Kidney epithelial cell (primary cell): ENCODE data around the gene LSP1. TPM values are rescaled to one million over a fixed set of nuclear protein-coding genes. Genes with fewer than 3 reads are reported as not detected.

Experiments
- DNase-seq: peaks from one replicate; pipeline ENCODE4 v3.0.0-alpha.2; 2010; ENCODE audit warnings: low read depth
- H3K27me3 ChIP-seq: 2 replicates; pipeline ENCODE4 v1.6.0; 2011; ENCODE audit warnings: low read length; ENCODE audit not compliant: control insufficient read depth, insufficient read depth
- H3K36me3 ChIP-seq: 2 replicates; pipeline ENCODE4 v1.5.1; 2011; ENCODE audit warnings: low read length; ENCODE audit not compliant: control insufficient read depth, insufficient read depth
- H3K4me3 ChIP-seq: 2 replicates; pipeline ENCODE4 v1.5.1; 2011; ENCODE audit warnings: low read depth, mild to moderate bottlenecking, control low read depth, low read length
- total RNA-seq: library from RNA; depleted of rRNA; stranded (reverse); fragments of >200 nt; gene quantifications from 2 replicates; pipeline ENCODE4 v1.2.3, GENCODE V29; 2015
- TF ChIP-seq, protein P1 (sequence below): IDR thresholded peaks from 2 replicates; pipeline ENCODE4 v1.5.1; 2011; ENCODE audit warnings: mild to moderate bottlenecking, moderate library complexity, low read length, control low read depth, inconsistent platforms; ENCODE audit not compliant: insufficient read depth, poor library complexity, severe bottlenecking

Gene LSP1
- total RNA-seq, 1 donor from 2014 or later = not detected

DNA sequence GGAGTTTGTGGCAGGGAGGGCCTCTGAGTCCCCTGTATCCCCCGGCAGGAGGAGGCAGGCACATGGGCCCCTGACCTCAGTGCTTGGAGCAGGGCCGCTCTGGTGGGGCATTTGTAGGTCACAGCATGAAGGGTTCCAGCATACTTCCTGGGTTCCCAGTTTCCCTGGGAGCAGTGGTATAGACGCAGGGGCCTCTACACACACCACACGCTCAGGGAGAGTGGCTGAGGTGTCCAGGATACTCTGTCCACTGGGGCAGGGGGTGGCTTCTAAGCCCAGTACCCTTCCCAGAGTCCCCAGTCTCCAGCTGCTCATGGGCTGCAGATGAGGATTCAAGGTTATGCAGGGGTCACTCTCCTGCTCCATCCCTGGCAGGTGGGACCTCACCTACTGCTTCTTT is 6.1 kb downstream of the LSP1 start:
- Histone ChIP-seq H3K36me3 (no peaks in the 10 kb centered on the region), H3K4me3 (no peak overlapping the region), H3K27me3 (peaks cover 24% of the 10 kb centered on the region)
- DNase-seq = no peak
- TF ChIP-seq, protein P1, sequence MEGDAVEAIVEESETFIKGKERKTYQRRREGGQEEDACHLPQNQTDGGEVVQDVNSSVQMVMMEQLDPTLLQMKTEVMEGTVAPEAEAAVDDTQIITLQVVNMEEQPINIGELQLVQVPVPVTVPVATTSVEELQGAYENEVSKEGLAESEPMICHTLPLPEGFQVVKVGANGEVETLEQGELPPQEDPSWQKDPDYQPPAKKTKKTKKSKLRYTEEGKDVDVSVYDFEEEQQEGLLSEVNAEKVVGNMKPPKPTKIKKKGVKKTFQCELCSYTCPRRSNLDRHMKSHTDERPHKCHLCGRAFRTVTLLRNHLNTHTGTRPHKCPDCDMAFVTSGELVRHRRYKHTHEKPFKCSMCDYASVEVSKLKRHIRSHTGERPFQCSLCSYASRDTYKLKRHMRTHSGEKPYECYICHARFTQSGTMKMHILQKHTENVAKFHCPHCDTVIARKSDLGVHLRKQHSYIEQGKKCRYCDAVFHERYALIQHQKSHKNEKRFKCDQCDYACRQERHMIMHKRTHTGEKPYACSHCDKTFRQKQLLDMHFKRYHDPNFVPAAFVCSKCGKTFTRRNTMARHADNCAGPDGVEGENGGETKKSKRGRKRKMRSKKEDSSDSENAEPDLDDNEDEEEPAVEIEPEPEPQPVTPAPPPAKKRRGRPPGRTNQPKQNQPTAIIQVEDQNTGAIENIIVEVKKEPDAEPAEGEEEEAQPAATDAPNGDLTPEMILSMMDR = no peak

DNA sequence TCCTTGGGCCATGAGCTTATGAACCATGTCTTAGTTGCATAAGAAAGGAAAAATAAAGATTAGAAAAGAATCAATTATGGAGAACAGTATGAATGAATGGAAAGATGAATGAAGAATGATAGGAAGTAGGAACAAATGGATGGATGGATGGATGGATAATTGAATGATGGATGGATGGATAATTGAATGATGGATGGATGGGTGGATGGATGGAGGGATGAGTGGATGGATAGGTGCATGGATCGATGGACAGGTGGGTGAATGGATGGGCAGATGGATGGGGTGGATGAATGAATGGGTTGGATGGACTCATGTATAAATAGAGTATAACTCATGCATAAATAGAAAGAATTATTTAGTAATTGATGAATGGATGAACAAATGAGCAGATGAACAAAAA is 7.2 kb downstream of the LSP1 start:
- no peak for DNase-seq
- no peaks in the 10 kb centered on the region for H3K36me3 ChIP-seq
- peaks cover 18% of the 10 kb centered on the region for H3K27me3 ChIP-seq
- TF ChIP-seq, protein P1 = no peak
- H3K4me3 ChIP-seq = no peak overlapping the region

DNA sequence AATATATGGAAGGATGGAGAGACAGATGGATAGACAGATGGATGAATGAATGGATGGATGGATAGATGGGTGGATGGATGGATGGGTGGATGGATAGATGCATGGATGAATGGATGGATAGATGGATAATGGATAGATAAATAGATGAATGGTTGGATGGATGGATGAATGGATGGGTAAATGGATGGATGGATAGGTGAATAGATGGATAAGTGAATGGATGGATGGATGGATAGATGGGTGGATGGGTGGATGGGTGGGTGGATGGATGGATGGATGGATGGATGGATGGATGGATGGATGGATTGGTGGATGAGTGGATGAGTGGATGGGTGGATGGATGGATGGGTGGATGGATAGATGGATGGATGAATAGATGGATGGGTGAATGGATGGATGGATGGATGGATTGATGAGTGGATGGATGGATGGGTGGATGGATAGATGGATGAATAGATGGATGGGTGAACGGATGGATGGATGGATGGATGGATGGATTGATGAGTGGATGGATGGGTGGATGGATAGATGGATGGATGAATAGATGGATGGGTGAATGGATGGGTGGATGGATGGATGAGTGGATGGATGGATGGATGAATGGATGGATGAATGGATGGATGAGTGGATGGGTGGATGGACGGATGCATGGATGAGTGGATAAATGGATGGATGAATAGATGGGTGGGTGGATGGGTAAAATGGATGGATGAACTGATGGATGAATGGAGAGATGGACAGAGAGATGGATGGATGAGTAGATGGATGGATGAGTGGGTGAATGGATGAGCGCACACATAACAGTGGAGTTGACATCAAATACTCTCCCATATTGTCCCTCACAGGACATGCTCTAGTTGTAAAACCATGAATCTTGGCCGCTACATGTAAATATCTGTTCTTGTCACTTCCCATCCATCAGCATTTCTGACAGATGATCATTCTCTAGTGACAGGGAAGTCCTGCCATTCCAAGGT is 8.8 kb downstream of the LSP1 start:
- TF ChIP-seq, protein P1 = no peak
- peaks cover 12% of the 10 kb centered on the region for H3K27me3 ChIP-seq
- DNase-seq = no peak
- no peaks in the 10 kb centered on the region for H3K36me3 ChIP-seq
- no peak overlapping the region for H3K4me3 ChIP-seq

DNA sequence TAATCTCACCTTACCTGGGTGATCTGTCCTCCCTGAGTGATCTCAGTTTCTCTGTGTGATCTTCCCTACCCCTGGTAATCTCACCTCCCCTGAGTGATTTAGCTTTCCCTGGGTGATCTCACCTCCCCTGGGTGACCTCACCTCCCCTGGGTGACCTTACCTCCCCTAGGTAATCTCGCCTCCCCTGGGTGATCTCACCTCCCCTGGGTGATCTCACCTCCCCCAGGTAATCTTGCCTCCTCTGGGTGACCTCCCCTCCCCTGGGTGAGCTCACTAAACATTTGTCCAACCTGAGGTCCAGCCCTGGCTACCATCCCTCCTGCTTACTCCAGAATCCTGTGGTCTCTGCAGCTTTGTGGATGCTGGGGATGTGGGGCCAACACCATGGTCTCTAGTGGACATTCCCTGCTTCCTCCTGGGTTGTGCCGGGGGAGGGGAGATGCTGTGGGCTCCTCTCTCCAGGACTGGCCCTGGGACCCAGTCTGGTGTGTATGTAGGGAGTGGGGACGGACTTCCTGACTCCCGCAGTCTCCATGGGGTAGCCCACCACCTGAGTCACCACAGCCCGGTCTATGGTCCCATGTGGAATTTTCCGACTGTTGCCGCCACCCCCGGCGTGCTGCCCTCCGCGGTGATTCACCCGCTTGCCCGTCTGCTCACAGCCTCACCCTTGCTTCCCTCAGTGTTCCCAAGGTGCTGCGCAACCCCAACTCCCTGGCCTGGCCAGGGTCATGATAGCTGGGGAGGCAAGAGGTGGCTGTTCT is 9.9 kb downstream of the LSP1 start:
- TF ChIP-seq, protein P1 = no peak
- DNase-seq = no peak

GRCh38 chr11:1863352-1864216 is 10.7 kb downstream of the LSP1 start:
- Histone ChIP-seq H3K27me3 (peaks cover 18% of the 10 kb centered on the region), H3K4me3 (no peak overlapping the region), H3K36me3 (no peaks in the 10 kb centered on the region)
- DNase-seq = peak; percentile 54
- TF ChIP-seq, protein P1 = no peak

More for the DNA sequence above, 9.9 kb downstream of the LSP1 start:
- peaks cover 13% of the 10 kb centered on the region for H3K27me3 ChIP-seq
- no peaks in the 10 kb centered on the region for H3K36me3 ChIP-seq
- H3K4me3 ChIP-seq = no peak overlapping the region
